Sigmoid colon (tissue), 7 donors: ENCODE data around the gene MOV10L1. TPM values are rescaled to one million over a fixed set of nuclear protein-coding genes. Genes with fewer than 3 reads are reported as not detected.
"Not testable (repeated sequence)": the region's sequence is repeated elsewhere in the genome, so short reads cannot be mapped to it uniquely, and the experiment has no call there.

Source experiments
- DNase-seq: peaks from one replicate; pipeline ENCODE4 v3.0.0-alpha.2; 2019
- H3K27ac ChIP-seq, 4 donors: fragments of 200-600 bp; sonication (generic); one replicate each; pipeline ENCODE4 v1.5.1; 2016 to 2019; ENCODE audit warnings: mild to moderate bottlenecking in 1 of 4
- H3K27me3 ChIP-seq, 3 donors: fragments of 200-600 bp; sonication (generic); one replicate each; pipeline ENCODE4 v1.5.1; 2019; ENCODE audit warnings: mild to moderate bottlenecking in 1 of 3
- H3K36me3 ChIP-seq, 4 donors: fragments of 200-600 bp; sonication (generic); one replicate each; pipeline ENCODE4 v1.5.1; 2016 to 2019
- H3K4me1 ChIP-seq, 4 donors: fragments of 200-600 bp; sonication (generic); one replicate each; pipeline ENCODE4 v1.5.1; 2017 to 2019
- H3K4me3 ChIP-seq, 4 donors: fragments of 200-600 bp; sonication (generic); one replicate each; pipeline ENCODE4 v1.5.1; 2017 to 2019; ENCODE audit warnings: mild to moderate bottlenecking in 2 of 4, moderate library complexity in 1 of 4
- H3K9me3 ChIP-seq, 4 donors: fragments of 200-600 bp in 3 of 4; sonication (generic) in 3 of 4; one replicate each; pipeline versions ENCODE4 v1.5.1 to v1.6.1; 2013 to 2019
- CTCF ChIP-seq, 4 experiments: fragments of 450-650 bp in 3 of 4; fragments of 200-600 bp in 1 of 4; IDR thresholded peaks; one replicate each; pipeline ENCODE4 v1.5.1; 2016 to 2019; ENCODE audit warnings: antibody characterized with exemption in 4 of 4, mild to moderate bottlenecking in 3 of 4, moderate library complexity in 2 of 4
- EP300 ChIP-seq, 4 donors: sonication (generic); formaldehyde crosslinking; IDR thresholded peaks; one replicate each; pipeline ENCODE4 v1.6.1; 2017; ENCODE audit warnings: antibody characterized with exemption in 4 of 4
- POLR2A ChIP-seq, 2 donors: fragments of 450-650 bp; IDR thresholded peaks; one replicate each; pipeline ENCODE4 v1.6.1; 2016; ENCODE audit warnings: antibody characterized with exemption in 2 of 2, mild to moderate bottlenecking in 2 of 2, moderate library complexity in 2 of 2
- POLR2AphosphoS5 ChIP-seq, 4 donors: sonication (generic); formaldehyde crosslinking; IDR thresholded peaks; one replicate each; pipeline ENCODE4 v1.6.1; 2017; ENCODE audit warnings: antibody characterized with exemption in 4 of 4
- WGBS, 2 donors: extraction: QIAGEN DNeasy Blood & Tissue Kit; methylation state at CpG; one replicate each; pipeline ENCODE4 v1.1.7; 2013; 5-methylcytosine and 5-hydroxymethylcytosine counted together
- intact Hi-C: fragments of 100-400 bp; cut with DNase I; formaldehyde crosslinking; loops from one replicate; pipeline ENCODE4 v1.15.1; 2023
- polyA plus RNA-seq, 3 donors: library from polyadenylated mRNA; stranded (reverse); fragments of 200-250 nt; gene quantifications; one replicate each; pipeline ENCODE4 v1.2.3, GENCODE V29; 2013
- total RNA-seq, 4 donors: library from RNA; depleted of rRNA; stranded (reverse); fragments of >200 nt; gene quantifications; one replicate each; pipeline ENCODE4 v1.1.0, GENCODE V29; 2016
- donor health status: healthy with polysubstance abuse.
- donor health status: Bipolar disorder and iron deficiency.
- donor health status: healthy.

The MOV10L1 gene
- total and polyA plus RNA-seq, 7 donors = 0.47 to 5.6 (median 1.8) TPM; not detected in 2

GRCh38 chr22:50162391-50162956, 72.7 kb downstream of the MOV10L1 start:
- Histone ChIP-seq H3K4me3 (no peak overlapping the region), H3K9me3 (no peaks in the 10 kb centered on the region), H3K27ac (no peak overlapping the region), H3K36me3 (peaks cover 0 to 12% (median 0%) of the 10 kb centered on the region in 4 donors), H3K4me1 (no peaks in the 10 kb centered on the region), H3K27me3 (no peaks in the 10 kb centered on the region)
- TF ChIP-seq POLR2A (IDR thresholded peaks at IDR 0.05) = no peak
- TF ChIP-seq CTCF (IDR thresholded peaks at IDR 0.05) = no peak
- no peak for TF ChIP-seq EP300 (IDR thresholded peaks at IDR 0.05)
- no peak for TF ChIP-seq POLR2AphosphoS5 (IDR thresholded peaks at IDR 0.05)
- intact Hi-C loops = no loop called here
- 85 to 89% methylated on average over 10 of the region's 10 CpGs for WGBS, 2 donors
- DNase-seq = no peak

GRCh38 chr22:50165436-50166123, 75.8 kb downstream of the MOV10L1 start:
- Histone ChIP-seq H3K27ac (no peak overlapping the region), H3K4me3 (no peak overlapping the region), H3K4me1 (peaks cover 0 to 10% (median 9%) of the 10 kb centered on the region in 4 donors), H3K27me3 (peaks cover 8 to 18% (median 11%) of the 10 kb centered on the region in 3 donors), H3K9me3 (no peaks in the 10 kb centered on the region), H3K36me3 (no peaks in the 10 kb centered on the region)
- peak; percentile 52 for DNase-seq
- WGBS, 2 donors = 94 to 96% methylated on average over 28 of the region's 28 CpGs
- TF ChIP-seq POLR2A (IDR thresholded peaks at IDR 0.05) = no peak
- no peak for TF ChIP-seq POLR2AphosphoS5 (IDR thresholded peaks at IDR 0.05)
- intact Hi-C loops = no loop called here

GRCh38 chr22:50167689-50168489, 78.1 kb downstream of the MOV10L1 start:
- Histone ChIP-seq H3K27ac (no peak overlapping the region), H3K4me1 (peaks cover 0 to 16% (median 14%) of the 10 kb centered on the region in 4 donors), H3K4me3 (no peak overlapping the region), H3K27me3 (peaks cover 17 to 36% (median 24%) of the 10 kb centered on the region in 3 donors), H3K36me3 (no peaks in the 10 kb centered on the region), H3K9me3 (no peaks in the 10 kb centered on the region)
- intact Hi-C loops = no loop called here
- peak; percentile 36 for DNase-seq
- no peak for TF ChIP-seq POLR2AphosphoS5 (IDR thresholded peaks at IDR 0.05)
- TF ChIP-seq CTCF (IDR thresholded peaks at IDR 0.05) = no peak
- TF ChIP-seq EP300 (IDR thresholded peaks at IDR 0.05) = no peak
- TF ChIP-seq POLR2A (IDR thresholded peaks at IDR 0.05) = no peak
- 45 to 66% methylated on average over 11 of the region's 11 CpGs for WGBS, 2 donors

GRCh38 chr22:50168490-50169180, 78.8 kb downstream of the MOV10L1 start:
- Histone ChIP-seq H3K27me3 (peaks cover 17 to 43% (median 28%) of the 10 kb centered on the region in 3 donors), H3K4me1 (peaks cover 0 to 16% (median 14%) of the 10 kb centered on the region in 4 donors)
- H3K9me3 ChIP-seq, H3K36me3 ChIP-seq, H3K4me3 ChIP-seq, H3K27ac ChIP-seq, intact Hi-C loops: not testable (repeated sequence)
- WGBS, 2 donors = 66 to 86% methylated on average over 5 of the region's 5 CpGs
- DNase-seq = peak; percentile 40

- peak overlapping the region in 3 of 4 donors; percentile 44 to 56 (median 53) for H3K4me3 ChIP-seq
- no peak overlapping the region for H3K27ac ChIP-seq
- H3K36me3 ChIP-seq = no peaks in the 10 kb centered on the region
- DNase-seq = peak; percentile 56
- H3K27me3 ChIP-seq = peaks cover 17 to 50% (median 33%) of the 10 kb centered on the region in 3 donors
- intact Hi-C loops = no loop called here
- TF ChIP-seq POLR2A (IDR thresholded peaks at IDR 0.05) (no peak), CTCF (IDR thresholded peaks at IDR 0.05) (no peak), POLR2AphosphoS5 (IDR thresholded peaks at IDR 0.05) (no peak), EP300 (IDR thresholded peaks at IDR 0.05) (no peak)
- WGBS, 2 donors = 9 to 13% methylated on average over 36 of the region's 36 CpGs
- H3K9me3 ChIP-seq = no peaks in the 10 kb centered on the region
- peaks cover 0 to 16% (median 14%) of the 10 kb centered on the region in 4 donors for H3K4me1 ChIP-seq
These were observed 79.5 kb downstream of the MOV10L1 start for GRCh38 chr22:50169181-50169759.
